ENCODE data around the gene NRIP3.
"Not testable (repeated sequence)": the region's sequence is repeated elsewhere in the genome, so short reads cannot be mapped to it uniquely, and the experiment has no call there.

GRCh38 chr11:8979365-8979764 is 24.4 kb downstream of the NRIP3 start:
- TF ChIP-seq CTCF, EP300, POLR2A, POLR2AphosphoS5 (IDR thresholded peaks at IDR 0.05): not testable (repeated sequence)
